Measurements from ENCODE around the gene NOC2L.
"Not testable (repeated sequence)": the region's sequence is repeated elsewhere in the genome, so short reads cannot be mapped to it uniquely, and the experiment has no call there.

NOC2L gene

DNA sequence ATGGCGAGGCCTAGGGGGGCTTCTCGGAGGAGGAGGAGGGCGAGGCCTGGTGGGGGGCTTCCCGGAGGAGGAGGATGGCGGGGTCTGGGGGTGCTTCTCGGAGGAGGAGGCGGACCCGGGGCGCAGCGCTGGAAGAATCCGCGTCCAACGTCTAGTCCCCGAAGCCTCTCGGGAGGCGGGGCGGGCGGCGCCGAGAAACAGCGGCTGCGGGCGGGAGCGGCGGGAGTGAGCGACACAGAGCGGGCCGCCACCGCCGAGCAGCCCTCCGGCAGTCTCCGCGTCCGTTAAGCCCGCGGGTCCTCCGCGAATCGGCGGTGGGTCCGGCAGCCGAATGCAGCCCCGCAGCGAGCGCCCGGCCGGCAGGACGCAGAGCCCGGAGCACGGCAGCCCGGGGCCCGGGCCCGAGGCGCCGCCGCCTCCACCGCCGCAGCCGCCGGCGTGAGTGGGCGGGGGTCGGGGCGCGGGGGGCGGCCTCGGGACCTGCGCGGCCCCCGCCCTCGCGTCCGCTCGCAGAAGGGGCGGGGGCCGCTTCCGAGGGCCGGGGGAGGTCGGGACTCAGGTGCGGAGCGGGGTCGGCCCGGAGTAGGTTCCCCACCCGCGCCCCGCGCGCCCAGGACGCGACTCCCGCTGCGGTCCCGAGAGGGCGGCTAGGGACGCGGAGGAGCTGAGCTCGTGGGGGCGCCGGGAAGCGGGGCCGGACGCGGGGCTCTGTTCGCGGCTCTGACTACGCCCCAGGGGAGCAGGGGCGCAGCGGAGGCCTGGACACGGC, 1.5 kb upstream of the NOC2L start, which contains the start of gene KLHL17:
KLHL17 (plus strand) TSS at position 222 of the 769 bp plus-strand sequence; CDS start at position 332, 110 bp downstream.
- peak; percentile 65 for DNase-seq

DNA sequence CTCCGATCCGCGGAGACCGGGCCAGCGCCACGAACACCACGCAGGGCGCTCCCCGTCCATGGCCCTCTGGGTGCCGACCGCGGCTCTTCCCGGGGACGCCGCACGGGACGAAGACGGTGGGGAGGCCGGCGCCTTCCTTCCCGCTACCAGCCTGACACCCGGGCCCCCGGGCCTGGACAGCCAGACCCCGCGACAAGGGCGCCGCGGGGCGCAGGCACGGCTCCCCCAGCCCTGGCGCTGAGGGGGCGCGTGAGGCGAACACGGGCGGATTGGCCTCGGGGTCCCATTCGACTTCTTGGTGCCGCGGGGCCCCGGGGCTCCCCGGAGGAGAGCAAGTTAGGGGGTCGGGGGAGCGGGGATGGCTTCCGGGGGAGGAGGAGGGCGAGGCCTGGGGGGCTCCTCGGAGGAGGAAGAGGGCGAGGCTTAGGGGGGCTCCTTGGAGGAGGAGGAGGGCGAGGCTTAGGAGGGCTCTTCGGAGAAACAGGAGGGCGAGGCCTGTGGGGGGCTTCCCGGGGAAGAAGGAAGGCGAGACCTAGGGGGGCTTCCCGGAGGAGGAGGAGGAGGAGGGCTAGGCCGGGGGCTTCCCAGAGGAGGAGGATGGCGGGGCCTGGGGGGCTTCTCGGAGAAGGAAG, 791 bp upstream of the NOC2L start:
- DNase-seq: no peak

DNA sequence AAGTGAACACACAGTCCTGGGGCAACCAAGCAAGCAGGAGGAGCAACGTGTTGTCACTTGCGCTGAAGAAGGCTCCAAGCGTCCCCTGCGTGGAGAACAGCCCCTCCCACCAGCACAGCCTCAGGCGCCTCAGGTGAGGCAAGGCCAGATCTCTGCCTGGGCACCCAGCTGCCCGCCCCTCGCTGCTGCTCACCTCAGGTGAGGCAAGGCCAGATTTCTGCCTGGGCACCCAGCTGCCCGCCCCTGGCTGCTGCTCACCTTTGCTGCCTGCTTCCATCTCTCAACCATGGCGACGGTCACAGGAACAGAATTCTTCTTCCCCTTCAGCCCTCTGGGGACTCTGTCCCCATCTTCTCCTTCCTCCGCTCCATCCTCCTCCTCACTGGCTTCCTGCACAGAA, 2.4 kb downstream of the NOC2L start:
- no peak for DNase-seq

DNA sequence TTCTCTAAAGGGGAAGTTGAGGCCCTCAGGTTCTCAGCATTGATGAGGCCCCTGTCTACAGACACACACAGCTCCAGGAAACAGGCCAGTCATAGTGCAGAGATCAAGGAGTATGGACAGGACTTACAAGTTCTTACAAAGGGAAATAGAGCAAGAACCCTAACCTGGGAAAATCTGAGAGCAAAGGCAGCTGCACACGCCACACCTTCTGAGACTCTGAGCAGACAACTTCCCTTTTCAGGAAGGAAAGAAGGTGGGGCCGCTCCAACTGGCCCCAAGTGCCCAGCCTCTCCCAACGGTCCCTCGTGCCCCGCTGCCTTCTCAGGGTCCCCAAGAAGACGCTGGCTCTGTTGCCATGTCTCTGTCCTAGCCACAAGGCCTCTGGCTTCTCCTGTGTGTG, 3.6 kb downstream of the NOC2L start:
- DNase-seq: no peak

DNA sequence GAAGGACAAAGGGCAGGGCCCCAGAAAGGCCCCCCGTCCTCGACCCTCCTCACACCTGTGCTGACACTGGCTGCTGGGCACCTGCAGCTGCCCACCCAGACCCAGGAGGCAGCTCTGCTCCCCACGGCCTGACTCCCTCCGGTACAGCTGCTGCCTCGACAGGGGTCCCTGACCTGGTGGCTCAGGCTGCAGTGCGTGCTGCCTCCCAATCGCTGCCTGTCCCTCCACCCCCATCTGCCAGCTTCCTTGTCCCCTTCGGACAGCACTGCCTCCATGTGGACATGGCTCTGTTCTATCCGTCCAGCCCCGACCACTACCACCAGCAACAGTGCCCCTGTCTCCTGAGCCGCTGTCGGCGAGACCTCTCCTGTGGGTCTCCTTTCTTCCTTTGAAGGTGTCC, 4.1 kb downstream of the NOC2L start:
- no peak for DNase-seq

DNA sequence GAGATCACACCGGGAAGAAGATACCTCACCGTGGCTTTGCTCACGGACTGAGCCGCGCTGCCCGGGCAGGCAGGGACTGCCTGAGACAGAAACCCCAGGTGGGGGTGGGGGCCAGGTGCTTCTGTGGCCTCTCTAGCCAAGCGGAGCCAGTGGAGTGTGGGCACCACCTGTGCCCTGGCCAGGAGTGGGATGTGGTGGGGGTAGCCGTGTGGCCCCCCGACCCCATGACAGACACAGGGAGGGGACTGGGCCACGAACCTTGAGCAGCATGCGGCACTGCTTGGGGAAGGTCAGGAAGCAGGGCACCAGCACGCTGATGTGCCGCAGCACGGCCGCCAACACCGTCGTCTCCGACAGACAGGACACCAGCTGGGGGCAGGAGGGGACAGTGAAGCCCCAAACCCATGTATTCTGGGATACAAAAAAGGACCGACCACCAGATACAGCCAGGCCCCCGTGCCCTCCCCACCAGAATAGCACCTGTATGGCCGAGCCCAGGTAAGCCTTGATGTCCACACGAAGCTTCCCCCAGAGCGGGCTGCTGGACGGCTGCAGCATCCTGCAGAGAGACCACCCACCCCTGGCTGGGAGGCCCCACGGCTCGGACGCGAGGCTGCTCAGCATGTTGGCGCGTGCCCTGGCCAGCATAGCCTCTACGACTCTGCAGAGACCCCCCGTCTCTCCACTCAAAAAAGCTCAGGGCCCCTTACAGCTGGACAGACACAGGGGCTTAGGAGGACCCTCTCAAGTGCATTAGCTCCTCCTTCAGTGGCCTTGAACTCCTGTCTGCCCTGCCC, 5.3 kb downstream of the NOC2L start:
- DNase-seq: no peak

DNA sequence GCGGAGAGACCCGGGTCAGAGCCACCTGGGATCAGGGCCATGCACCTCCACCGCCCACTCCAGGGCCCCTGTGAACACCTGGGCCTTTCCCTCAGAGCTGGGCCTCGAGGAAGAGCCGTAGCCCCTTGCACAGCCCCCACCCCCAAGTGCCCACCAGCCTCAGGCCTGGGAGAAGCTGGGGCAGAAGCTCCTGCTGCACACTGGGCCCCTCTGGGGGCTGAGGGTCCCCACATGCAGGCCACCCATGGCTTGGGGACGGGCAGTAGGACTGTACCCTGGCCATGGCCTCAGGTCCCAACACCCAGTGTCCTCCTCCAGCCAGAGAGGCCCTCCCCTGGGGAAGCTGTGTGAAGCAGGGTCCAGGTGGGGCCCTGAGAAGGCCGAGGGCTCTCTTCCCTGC, 6.5 kb downstream of the NOC2L start:
- no peak for DNase-seq

DNA sequence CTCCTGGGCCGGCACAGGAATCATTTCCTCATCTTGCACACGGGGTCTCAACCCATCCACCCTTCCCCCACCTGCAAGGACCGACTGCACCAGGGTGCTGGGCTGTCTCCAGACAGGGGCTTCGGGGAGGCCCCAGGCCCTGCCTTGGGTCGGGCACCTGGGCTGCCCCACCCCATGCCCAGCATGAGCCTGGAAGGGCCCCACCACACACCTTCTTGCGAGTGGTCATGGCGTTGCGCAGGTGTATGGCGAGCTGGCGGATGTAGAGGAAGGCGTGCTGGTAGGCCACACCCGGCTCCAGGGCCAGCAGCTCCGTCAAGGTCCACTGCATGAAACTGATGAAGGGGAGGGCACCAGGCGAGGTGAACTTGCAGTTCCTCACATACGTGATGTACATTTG, 6.9 kb downstream of the NOC2L start:
- no peak for DNase-seq

DNA sequence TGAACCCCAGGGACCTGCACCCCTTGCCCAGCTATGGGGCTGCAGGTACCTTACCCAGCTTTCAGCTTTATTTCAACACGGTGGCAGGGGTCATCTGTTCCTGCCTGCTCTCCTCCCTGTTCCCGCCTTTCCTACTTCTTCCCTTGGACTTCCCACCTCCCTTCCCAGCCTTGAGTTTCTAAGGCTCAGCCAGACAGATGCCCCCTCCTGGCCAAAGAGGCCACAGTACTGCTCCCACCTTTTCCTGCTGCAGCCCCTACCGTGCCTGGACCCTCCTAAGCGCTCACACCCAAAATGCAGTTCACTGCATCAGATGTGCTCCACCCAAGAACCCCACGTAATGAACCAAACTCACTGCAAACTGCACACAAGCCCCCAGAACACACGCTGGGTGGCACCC, 7.7 kb downstream of the NOC2L start:
- DNase-seq: no peak

DNA sequence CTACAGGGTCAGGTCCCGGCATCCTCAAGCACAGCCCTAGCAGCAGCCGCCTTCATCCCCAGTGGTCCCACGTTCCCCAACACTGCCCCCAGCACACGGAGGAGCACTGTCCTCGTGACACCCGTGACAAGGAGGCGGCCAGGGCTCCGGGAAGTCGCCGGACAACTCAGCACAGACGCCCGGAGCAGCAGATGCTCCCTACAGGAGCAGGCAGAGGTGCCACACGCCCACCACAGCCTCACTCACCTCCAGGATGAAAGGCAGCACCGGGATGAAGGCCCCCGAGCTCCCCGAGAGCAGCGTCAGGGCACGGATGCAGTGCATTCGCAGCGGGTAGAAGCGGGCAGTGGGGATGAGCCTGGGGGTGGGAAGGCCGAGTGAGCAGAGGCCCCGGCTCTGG, 8.2 kb downstream of the NOC2L start:
- DNase-seq: no peak

DNA sequence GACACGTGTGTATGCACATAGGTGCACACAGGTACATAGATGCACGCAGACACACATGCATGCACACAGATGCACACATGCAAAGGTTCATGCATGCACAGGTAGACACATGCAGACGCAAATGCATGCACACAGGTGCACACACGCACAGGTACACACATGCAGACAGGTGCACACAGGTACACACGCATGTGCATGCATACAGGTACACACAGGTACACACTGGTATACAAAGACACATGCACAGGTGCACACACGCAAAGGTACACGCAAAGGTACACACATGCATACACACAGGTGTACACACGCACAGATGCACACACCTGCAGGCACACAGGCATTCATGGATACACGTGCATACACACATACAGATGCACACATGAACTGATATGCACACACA, 8.8 kb downstream of the NOC2L start:
- DNase-seq: no peak

DNA sequence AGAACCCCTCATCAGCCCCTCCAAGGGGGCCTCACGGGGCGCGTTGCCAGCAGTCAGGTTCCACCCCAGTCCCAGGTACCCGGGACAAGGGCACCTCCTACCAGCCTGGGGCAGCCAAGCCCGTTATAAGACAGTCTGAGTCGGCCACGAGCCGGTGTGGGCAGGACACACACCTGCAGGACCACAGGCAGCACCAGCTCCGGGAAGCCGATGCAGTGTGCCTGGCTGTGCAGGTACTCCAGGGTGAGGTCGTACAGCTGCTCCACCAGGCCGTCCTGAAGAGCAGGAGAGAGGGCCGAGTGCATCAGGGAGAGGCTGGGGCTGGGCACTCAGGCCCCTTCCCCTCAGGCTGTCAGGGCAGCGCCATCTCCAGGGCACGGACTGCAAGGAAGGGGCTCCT, 11.1 kb downstream of the NOC2L start:
- DNase-seq: no peak

DNA sequence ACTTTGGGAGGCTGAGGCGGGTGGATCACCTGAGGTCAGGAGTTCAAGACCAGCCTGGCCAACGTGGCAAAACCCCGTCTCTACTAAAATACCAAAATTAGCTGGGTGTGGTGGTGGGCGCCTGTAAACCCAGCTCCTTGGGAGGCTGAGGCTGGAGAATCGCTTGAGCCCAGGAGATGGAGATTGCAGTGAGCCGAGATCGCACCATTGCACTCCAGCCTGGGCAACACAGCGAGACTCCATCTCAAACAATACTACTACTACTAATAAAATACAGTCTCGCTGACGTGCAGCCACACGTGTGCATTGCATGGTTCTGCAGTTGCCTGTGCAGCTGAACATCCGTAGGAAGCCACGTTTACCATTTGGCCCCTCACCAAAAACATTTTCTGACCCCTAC, 12.2 kb downstream of the NOC2L start:
- not testable (repeated sequence) for DNase-seq

DNA sequence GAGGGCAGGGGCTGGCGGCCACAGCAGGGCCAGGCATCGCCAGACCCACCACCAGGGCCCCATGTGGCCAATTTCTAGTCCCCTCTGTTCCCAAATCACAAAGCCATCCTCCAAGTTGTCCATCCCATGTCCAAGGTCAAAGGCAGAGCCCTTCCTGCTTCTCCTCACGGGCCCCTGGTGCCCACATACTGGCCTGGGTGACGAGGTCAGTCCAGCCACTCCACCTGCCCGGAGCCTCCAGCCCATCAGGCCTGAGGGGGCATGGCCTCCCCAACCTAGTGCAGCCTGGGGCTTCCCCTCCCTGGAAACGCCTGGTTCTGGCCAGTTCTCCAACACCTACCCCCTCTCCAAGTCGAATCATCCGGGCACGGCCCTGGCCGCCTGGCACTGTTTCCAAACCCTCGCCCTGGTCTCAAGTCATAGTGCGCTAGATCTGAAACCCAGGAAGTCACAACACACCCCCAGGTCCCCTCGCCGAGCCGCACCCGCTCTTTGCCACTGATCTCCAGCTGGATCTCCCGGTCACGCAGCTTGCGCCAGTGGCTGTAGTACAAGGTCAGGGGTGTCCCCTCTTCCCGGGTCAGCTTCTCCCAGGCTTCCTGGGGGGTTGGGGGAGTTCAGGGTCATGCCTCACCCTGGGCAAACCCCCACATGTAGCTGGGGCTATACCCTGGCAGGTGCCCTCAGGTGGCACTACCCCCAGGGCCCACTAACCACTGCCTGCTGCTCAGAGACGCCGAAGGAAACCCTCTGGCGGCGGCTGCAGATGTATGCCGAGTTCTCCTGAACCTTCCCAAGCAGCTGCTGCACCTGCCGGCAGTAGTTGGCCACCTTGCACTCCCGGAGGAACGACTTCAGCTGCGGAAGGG, 13.1 kb downstream of the NOC2L start:
- no peak for DNase-seq

DNA sequence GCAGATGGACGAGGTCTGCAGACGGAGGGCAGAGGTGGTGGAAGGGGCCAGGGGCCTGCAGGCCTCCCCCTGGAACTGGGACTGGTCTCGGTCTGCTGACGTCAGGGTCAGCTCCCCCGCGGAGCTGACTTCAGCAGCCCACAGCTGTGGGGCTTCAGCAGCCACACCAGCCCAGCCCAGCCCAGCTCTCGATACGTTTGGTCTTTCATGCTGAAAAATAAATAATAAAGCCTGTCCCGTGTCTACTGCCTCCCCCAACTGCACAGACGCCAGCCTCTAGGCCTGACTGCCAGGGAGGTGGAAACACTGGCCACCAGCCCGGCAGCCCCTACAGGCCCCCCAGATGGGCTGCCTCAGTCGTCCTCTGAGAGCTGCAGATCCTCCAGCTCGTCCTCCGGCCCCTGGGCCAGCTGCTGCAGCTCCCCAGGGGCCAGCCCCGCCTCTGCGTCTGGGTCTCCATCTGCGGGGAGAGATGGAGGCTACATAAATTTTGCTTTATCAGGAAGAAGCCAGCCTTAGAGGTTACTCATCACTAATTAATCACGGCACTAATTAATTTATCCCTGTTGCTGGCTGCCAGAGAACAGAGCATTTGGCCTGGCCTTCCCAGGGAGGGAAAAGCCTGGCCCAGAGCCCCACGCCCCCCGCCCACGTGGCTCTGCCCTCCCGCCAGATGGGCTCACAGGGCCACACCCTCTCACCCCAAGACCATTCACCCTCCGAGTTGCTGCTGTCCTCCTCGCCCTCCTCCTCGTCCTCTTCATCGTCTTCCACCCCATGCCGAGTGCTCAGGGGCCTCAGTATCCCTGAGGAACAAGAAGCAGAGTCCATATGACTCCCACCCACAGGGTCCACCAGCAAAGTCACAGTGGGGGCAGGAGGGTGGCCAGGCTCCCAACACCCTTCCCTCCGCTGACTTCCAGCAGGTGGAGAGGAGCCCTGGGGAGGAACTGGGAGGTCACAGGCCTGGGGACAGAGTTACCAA, 14.4 kb downstream of the NOC2L start:
- no peak for DNase-seq

DNA sequence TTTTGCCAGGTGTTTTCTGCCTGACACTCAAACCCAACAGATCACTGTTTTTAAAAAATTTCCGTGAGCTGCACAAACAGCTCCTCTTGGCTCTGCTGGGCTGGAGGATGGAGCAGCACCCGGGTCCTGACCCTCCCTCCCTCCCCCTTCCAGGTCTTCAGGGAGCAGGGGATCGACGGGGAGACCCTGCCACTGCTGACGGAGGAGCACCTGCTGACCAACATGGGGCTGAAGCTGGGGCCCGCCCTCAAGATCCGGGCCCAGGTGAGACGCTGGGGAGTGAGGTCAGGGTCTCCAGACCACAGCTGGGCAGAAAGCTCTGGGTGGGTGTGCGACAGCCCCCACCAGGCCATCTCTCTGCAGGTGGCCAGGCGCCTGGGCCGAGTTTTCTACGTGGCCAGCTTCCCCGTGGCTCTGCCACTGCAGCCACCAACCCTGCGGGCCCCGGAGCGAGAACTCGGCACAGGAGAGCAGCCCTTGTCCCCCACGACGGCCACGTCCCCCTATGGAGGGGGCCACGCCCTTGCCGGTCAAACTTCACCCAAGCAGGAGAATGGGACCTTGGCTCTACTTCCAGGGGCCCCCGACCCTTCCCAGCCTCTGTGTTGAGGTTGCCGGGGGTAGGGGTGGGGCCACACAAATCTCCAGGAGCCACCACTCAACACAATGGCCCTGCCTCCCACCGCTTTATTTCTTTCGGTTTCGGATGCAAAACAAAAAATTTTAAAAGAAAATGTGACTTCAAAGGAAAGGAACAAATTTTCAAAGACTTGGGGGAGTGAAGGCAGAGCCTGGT, 15.3 kb downstream of the NOC2L start:
- no peak for DNase-seq

DNA sequence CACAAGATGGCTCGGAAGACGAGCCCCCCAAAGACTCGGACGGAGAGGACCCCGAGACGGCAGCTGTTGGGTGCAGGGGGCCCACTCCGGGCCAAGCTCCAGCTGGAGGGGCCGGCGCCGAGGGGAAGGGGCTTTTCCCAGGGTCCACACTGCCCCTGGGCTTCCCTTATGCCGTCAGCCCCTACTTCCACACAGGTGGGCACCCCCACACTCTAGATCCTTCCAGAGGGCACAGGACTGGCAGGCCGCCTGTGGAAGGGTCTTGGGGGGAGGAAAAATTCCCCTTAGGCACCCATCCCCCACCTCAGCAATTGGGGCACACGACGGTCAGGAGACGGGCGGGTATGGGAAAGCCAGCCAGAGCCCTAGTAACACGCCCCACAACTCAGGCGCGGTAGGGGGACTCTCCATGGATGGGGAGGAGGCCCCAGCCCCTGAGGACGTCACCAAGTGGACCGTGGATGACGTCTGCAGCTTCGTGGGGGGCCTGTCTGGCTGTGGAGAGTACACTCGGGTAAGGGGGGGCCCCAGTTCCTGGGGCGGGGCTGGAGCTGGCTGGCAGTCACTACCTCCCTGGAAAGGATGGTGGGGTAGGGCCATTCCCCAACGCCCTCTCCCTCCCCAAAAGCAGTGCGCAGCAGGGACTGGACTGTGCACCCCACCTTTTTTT, 16.1 kb downstream of the NOC2L start:
- DNase-seq: no peak

DNA sequence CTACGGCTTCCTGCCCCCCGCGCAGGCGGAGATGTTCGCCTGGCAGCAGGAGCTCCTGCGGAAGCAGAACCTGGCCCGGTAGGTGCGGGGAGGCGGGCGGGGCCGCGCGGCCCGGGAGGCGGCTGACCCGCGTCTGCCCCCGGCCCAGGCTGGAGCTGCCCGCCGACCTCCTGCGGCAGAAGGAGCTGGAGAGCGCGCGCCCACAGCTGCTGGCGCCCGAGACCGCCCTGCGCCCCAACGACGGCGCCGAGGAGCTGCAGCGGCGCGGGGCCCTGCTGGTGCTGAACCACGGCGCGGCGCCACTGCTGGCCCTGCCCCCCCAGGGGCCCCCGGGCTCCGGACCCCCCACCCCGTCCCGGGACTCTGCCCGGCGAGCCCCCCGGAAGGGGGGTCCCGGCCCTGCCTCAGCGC, 16.6 kb downstream of the NOC2L start:
- DNase-seq: no peak

DNA sequence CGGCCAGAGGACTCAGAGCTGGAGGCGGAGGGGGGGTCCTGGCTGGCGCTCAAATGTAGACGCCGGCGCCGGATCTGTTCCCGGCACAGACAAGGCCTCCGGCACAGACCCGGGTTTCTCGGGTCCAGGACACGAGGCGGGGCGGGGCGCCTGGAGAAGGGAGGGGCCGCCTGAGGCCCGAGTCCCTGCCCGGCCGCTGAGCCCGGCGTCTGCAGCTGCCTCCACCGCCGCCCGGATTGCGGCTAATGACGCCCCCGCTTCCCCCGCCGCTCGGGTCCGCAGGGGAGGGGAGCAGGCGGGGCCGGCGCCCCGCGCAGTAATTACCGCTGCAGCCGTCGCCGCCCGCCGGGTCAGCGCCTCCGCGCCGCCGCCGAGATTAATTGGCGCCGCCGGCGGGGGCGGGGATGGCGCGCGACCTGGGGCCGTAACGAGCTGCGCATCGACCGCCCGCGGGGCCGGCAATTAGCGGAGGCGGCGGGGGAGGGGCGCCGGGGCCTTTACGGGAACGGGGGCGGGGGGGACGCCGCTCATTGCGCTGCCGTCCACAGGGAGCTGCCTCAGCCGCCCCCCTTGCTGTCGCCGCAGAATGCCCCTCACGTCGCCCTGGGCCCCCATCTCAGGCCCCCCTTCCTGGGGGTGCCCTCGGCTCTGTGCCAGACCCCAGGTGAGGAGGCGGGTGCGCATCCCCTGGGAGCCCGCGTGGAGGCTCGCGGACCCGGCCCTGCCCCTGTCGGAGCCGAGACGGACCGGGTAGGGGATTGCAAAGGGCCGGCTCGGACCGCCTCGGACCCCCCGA, 17.3 kb downstream of the NOC2L start:
- DNase-seq: no peak

Measured in activated CD4-positive, alpha-beta T cell treated with anti-CD3 and anti-CD28 coated beads for 1 hour (primary cell).